Endothelial cell of umbilical vein (primary cell): ENCODE results near the gene SESN1. TPM values are rescaled to one million over a fixed set of nuclear protein-coding genes. Genes with fewer than 3 reads are reported as not detected.

Source experiments
- BruUV-seq: library from RNA; stranded (reverse); fragments of 400-500 nt; replicated peaks from 2 replicates; lab custom pipeline; 2021; lab: Mats Ljungman, UMichigan
- CTCF ChIA-PET: fragments of 300-600, 350-600 bp; sonication (Branson Sonifier 250); formaldehyde crosslinking; loops from one replicate; lab custom pipeline; 2021; ENCODE audit warnings: antibody characterized with exemption, inconsistent platforms; lab: Charles Lee
- POLR2A ChIA-PET: fragments of 300-600, 350-600 bp; sonication (Branson Sonifier 250); formaldehyde crosslinking; loops from one replicate; lab custom pipeline; 2021; ENCODE audit warnings: antibody characterized with exemption, inconsistent platforms; lab: Charles Lee
- DNase-seq: peaks from one replicate; pipeline ENCODE4 v3.0.0-alpha.2; 2011; ENCODE audit warnings: low read depth, low spot score
- FAIRE-seq: peaks from 2 replicates; lab custom pipeline; 2011; peaks lifted over from hg19 to GRCh38; lab: Jason Lieb, UNC
- H2AFZ ChIP-seq: 2 replicates; pipeline ENCODE4 v1.6.0; 2012; ENCODE audit warnings: low read depth, low read length, control low read depth, inconsistent platforms
- H3K27ac ChIP-seq: 2 replicates; pipeline ENCODE4 v1.5.1; 2011; ENCODE audit warnings: low read depth, mild to moderate bottlenecking, control low read depth, low read length, moderate library complexity; ENCODE audit not compliant: insufficient read depth
- H3K27me3 ChIP-seq, 2 experiments: 2 replicates each; pipeline versions ENCODE4 v1.6.0 to v1.6.1; 2011; ENCODE audit warnings: low read length in 2 of 2, mixed read lengths in 1 of 2; ENCODE audit not compliant: control insufficient read depth in 2 of 2, insufficient read depth in 2 of 2
- H3K36me3 ChIP-seq, 2 experiments: 2 replicates in 1 of 2; 3 replicates in 1 of 2; pipeline ENCODE4 v1.5.1; 2011; ENCODE audit warnings: low read length in 2 of 2, mild to moderate bottlenecking in 1 of 2, moderate library complexity in 1 of 2; ENCODE audit not compliant: control insufficient read depth in 2 of 2, insufficient read depth in 2 of 2; ENCODE audit errors: extremely low read depth in 1 of 2
- H3K4me1 ChIP-seq: 3 replicates; pipeline ENCODE4 v1.5.1; 2011; ENCODE audit warnings: mild to moderate bottlenecking, low read length; ENCODE audit not compliant: control insufficient read depth, insufficient read depth; ENCODE audit errors: extremely low read depth
- H3K4me2 ChIP-seq: 2 replicates; pipeline ENCODE4 v1.6.1; 2011; ENCODE audit warnings: low read length, control low read depth, mixed read lengths; ENCODE audit not compliant: insufficient read depth
- H3K4me3 ChIP-seq, 3 experiments: fragments of 200-600 bp in 1 of 3; sonication (generic), shearing (Covaris generic) in 1 of 3; replicated peaks in 1 of 3; 2 replicates each; pipeline ENCODE4 v1.5.1; 2011 to 2016; ENCODE audit warnings: control low read depth in 3 of 3, low read length in 3 of 3, mild to moderate bottlenecking in 2 of 3, inconsistent platforms in 1 of 3, low read depth in 1 of 3, moderate library complexity in 1 of 3; ENCODE audit not compliant: insufficient read depth in 1 of 3
- H3K79me2 ChIP-seq: 2 replicates; pipeline ENCODE4 v1.6.0; 2012; ENCODE audit warnings: low read length, inconsistent platforms; ENCODE audit not compliant: control insufficient read depth, insufficient read depth
- H3K9ac ChIP-seq: replicated peaks from 2 replicates; pipeline ENCODE3; 2011; ENCODE audit warnings: low read length, control low read depth; ENCODE audit not compliant: insufficient read depth; ENCODE audit errors: extremely low read depth
- H3K9me1 ChIP-seq: replicated peaks from 3 replicates; pipeline ENCODE4 v1.6.0; 2011; ENCODE audit warnings: mild to moderate bottlenecking, low read length; ENCODE audit not compliant: control insufficient read depth, insufficient read depth; ENCODE audit errors: extremely low read depth
- H3K9me3 ChIP-seq: replicated peaks from 2 replicates; pipeline ENCODE4 v1.5.1; 2012; ENCODE audit warnings: low read length, inconsistent platforms; ENCODE audit not compliant: control insufficient read depth, insufficient read depth
- H4K20me1 ChIP-seq: replicated peaks from 2 replicates; pipeline ENCODE3; 2011; ENCODE audit warnings: mild to moderate bottlenecking, low read length; ENCODE audit not compliant: control insufficient read depth, insufficient read depth; ENCODE audit errors: extremely low read depth
- CTCF ChIP-seq, 2 donors: IDR thresholded peaks; 1 replicate in 1 of 2; 2 replicates in 1 of 2; pipeline ENCODE4 v1.5.1; 2011; ENCODE audit warnings: low read length in 2 of 2, mild to moderate bottlenecking in 2 of 2, moderate library complexity in 2 of 2, control low read depth in 1 of 2, inconsistent platforms in 1 of 2, low read depth in 1 of 2; ENCODE audit not compliant: insufficient read depth in 1 of 2; ENCODE audit errors: extremely low read depth in 1 of 2
- EZH2 ChIP-seq: IDR thresholded peaks from 2 replicates; pipeline ENCODE4 v1.6.1; 2012; ENCODE audit warnings: borderline replicate concordance, low read depth, mild to moderate bottlenecking, moderate library complexity, low read length, inconsistent platforms; ENCODE audit not compliant: severe bottlenecking
- FOS ChIP-seq: IDR thresholded peaks from 2 replicates; pipeline ENCODE4 v1.6.1; 2011; ENCODE audit warnings: mild to moderate bottlenecking, low read length, moderate library complexity, borderline replicate concordance; ENCODE audit not compliant: insufficient read depth
- GATA2 ChIP-seq: IDR thresholded peaks from 2 replicates; pipeline ENCODE4 v1.7.0; 2011; ENCODE audit warnings: low read depth, mild to moderate bottlenecking, moderate library complexity, mixed read lengths, low read length; ENCODE audit not compliant: insufficient read length, insufficient read depth
- JUN ChIP-seq: IDR thresholded peaks from 2 replicates; pipeline ENCODE4 v1.6.1; 2011; ENCODE audit warnings: borderline replicate concordance, low read depth; ENCODE audit not compliant: insufficient read length, insufficient read depth
- MYC ChIP-seq: IDR thresholded peaks from one replicate; pipeline ENCODE4 v1.6.1; 2011; ENCODE audit warnings: mild to moderate bottlenecking, low read depth, low read length
- POLR2A ChIP-seq: IDR thresholded peaks from 2 replicates; pipeline ENCODE4 v1.6.1; 2012; ENCODE audit warnings: low read depth, mild to moderate bottlenecking, control low read depth, low read length
- POLR2AphosphoS5 ChIP-seq: IDR thresholded peaks from 2 replicates; pipeline ENCODE4 v1.6.1; 2012; ENCODE audit warnings: low read depth, mild to moderate bottlenecking, control low read depth, low read length, moderate library complexity; ENCODE audit not compliant: insufficient read depth
- dilution Hi-C: fragments of 300-500 bp; cut with MboI; formaldehyde crosslinking; loops from one replicate; pipeline ENCODE4 v1.15.0; 2019; ENCODE audit warnings: low sequenced_read_pairs; ENCODE audit not compliant: extremely low pct_ligation_motif_present
- intact Hi-C: fragments of 100-400 bp; cut with micrococcal nuclease; formaldehyde crosslinking; loops from one replicate; pipeline ENCODE4 v1.10.0; 2022
- polyA plus RNA-seq, 4 experiments: library from polyadenylated mRNA; depleted of rRNA in 3 of 4; stranded (reverse) in 3 of 4; unstranded in 1 of 4; fragments of >200 nt; gene quantifications; 2 replicates each; pipeline versions ENCODE4 v1.2.1 to v1.2.3, GENCODE V29; 2011 to 2012; ENCODE audit warnings: missing spikeins in 1 of 4
- total RNA-seq: library from RNA; stranded (reverse); gene quantifications from 2 replicates; pipeline ENCODE4 v1.2.3, GENCODE V29; 2021
- TF ChIP-seq, protein P1 (sequence below): IDR thresholded peaks from 2 replicates; pipeline ENCODE4 v1.6.1; 2011; ENCODE audit not compliant: insufficient read depth, insufficient read length

The SESN1 gene
- total and polyA plus RNA-seq, 2 donors (not counting 3 experiments of a cell fraction or from before 2014, with no cell fraction given): 7.1 to 15.6 TPM

GRCh38 chr6:109027964-109028363 lies 66.7 kb downstream of the SESN1 start:
- TF ChIP-seq POLR2AphosphoS5: no peak
- no peak for TF ChIP-seq EZH2
- no peak for TF ChIP-seq CTCF (IDR thresholded peaks at IDR 0.05; ENCODE audit: extremely low read depth in 1 of 2, insufficient read depth in 1 of 2, low read depth in 1 of 2, low read length in 2 of 2)
- TF ChIP-seq MYC: no peak
- no peak for TF ChIP-seq GATA2
- TF ChIP-seq JUN: no peak
- TF ChIP-seq, protein P1, sequence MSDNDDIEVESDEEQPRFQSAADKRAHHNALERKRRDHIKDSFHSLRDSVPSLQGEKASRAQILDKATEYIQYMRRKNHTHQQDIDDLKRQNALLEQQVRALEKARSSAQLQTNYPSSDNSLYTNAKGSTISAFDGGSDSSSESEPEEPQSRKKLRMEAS: no peak
- TF ChIP-seq POLR2A: no peak
- TF ChIP-seq FOS: no peak
- intact Hi-C loops: no loop called here
- CTCF ChIA-PET: no interaction called here
- H3K9me3 ChIP-seq: no peaks in the 10 kb centered on the region
- no peaks in the 10 kb centered on the region for H3K36me3 ChIP-seq
- no peak overlapping the region for H3K4me3 ChIP-seq
- H3K9me1 ChIP-seq: peaks cover 2% of the 10 kb centered on the region
- H2AFZ ChIP-seq: no peak overlapping the region
- dilution Hi-C loops: no loop called here
- POLR2A ChIA-PET: no interaction called here
- H3K79me2 ChIP-seq: no peaks in the 10 kb centered on the region
- FAIRE-seq: no peak
- no peak overlapping the region for H3K4me2 ChIP-seq
- no TSS peak for BruUV-seq
- no peaks in the 10 kb centered on the region for H3K4me1 ChIP-seq
- H3K9ac ChIP-seq: no peak overlapping the region
- DNase-seq: no peak
- no peaks in the 10 kb centered on the region for H3K27me3 ChIP-seq
- H3K27ac ChIP-seq: no peak overlapping the region
- H4K20me1 ChIP-seq: no peaks in the 10 kb centered on the region
